ENCODE data around the gene TRAF3IP1. TPM values are rescaled to one million over a fixed set of nuclear protein-coding genes. Genes with fewer than 3 reads are reported as not detected.

Gene TRAF3IP1
- 3.9 and 5.4 TPM in 2 replicates for total RNA-seq

DNA sequence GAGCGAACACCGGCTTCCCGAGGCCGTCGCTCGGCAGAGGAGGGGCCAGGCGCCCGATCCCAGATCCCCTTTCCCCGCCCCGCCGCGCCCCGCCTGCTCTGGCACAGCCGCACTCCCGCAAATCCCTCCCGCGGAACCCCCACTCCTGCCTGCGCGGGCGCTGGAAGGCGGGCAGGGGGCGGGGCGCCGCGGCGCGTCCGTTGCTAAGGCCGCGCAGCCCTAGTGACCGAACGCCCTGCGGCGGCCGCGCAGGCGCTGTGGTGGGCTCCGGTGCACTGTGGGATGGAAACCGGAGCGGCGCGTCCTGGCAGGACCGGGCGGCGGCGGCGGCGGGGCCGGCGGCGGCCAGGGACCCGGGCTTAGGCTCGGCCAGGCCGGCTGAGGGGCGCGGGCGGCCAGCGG, at the start of gene TRAF3IP1:
TRAF3IP1 (plus strand) TSS at position 273 of the 402 bp plus-strand sequence. CDS start 145 bp downstream, outside the sequence.

GRCh38 chr2:238287737-238288649, 32.3 kb upstream of the TRAF3IP1 start, which contains the start of gene PER2:
TSS of gene PER2 (minus strand) at chr2:238288610. CDS start at chr2:238277936, 10,674 bp downstream.

GRCh38 chr2:238426568-238427434, 106.5 kb downstream of the TRAF3IP1 start, which contains the start of gene ASB1:
TSS of gene ASB1 (plus strand) at chr2:238426927. CDS start at chr2:238427071, 144 bp downstream.

Other genes with a start within 250 kb of the TRAF3IP1 start
- gene ESPNL, start 220.2 kb upstream of the TRAF3IP1 start, total RNA-seq, result 0.30 and 0.55 TPM in 2 replicates
- gene KLHL30, start 181.8 kb upstream of the TRAF3IP1 start, total RNA-seq, result 0.04 TPM in 1 of 2 replicates, not detected in the other
- 1.1 and 2.9 TPM in 2 replicates for gene ERFE, start 161.5 kb upstream of the TRAF3IP1 start, total RNA-seq
- 23.3 and 26.0 TPM in 2 replicates for gene ILKAP, start 116.8 kb upstream of the TRAF3IP1 start, total RNA-seq
- 5.8 and 8.4 TPM in 2 replicates for gene HES6, start 80.5 kb upstream of the TRAF3IP1 start, total RNA-seq
- 3.2 and 6.8 TPM in 2 replicates for gene PER2, start 31.9 kb upstream of the TRAF3IP1 start, total RNA-seq
- gene ASB1, start 106.4 kb downstream of the TRAF3IP1 start, total RNA-seq, result 13.5 and 26.5 TPM in 2 replicates

Data from hair follicular keratinocyte (primary cell).